ENCODE measurements around the gene PELI1.
"Not testable (repeated sequence)": the region's sequence is repeated elsewhere in the genome, so short reads cannot be mapped to it uniquely, and the experiment has no call there.

The PELI1 gene

DNA sequence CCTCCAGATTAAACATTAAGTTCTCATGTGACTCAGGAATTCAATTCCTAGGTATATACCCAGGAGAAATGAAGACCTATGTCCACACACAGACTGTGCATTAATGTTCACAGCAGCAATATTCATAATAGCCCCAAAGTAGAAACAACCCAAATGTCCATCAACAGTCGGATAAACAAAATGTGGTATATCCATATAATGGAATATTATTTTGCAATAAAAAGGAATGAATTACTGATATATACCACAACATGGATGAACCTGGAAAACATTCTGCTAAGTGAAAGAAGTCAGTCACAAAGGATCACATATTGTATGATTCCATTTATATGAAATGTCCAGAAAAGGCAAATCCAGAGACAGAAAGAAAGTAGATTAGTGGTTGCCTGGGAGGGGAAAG lies 20.5 kb downstream of the PELI1 start:
- no peak for DNase-seq (ENCODE audit: low read depth)

- no peak for DNase-seq (ENCODE audit: low read depth)
Measured at GRCh38 chr2:64122358-64122757, 21.9 kb downstream of the PELI1 start.

DNA sequence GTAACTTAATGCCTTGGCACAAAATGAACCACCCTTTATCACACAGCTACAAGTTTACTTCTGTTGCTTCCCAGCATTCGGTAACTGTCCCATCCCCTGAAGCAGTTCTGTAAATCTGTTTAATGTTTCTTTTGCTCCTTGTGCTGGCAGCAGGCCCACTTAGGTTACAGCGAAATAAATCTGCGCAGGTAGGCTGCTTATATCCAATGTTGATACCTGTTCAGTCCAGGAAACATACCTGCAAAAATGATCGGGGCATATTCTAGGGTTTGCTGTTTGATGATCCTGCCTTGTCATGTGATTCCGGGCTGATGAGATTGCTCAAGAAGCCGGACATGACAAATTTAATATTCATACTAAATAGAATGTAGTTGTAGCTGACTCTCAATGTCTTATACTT lies 23.3 kb downstream of the PELI1 start:
- DNase-seq (ENCODE audit: low read depth) = no peak

- DNase-seq (ENCODE audit: low read depth) = no peak
Measured at GRCh38 chr2:64120008-64120407, 24.2 kb downstream of the PELI1 start.

DNA sequence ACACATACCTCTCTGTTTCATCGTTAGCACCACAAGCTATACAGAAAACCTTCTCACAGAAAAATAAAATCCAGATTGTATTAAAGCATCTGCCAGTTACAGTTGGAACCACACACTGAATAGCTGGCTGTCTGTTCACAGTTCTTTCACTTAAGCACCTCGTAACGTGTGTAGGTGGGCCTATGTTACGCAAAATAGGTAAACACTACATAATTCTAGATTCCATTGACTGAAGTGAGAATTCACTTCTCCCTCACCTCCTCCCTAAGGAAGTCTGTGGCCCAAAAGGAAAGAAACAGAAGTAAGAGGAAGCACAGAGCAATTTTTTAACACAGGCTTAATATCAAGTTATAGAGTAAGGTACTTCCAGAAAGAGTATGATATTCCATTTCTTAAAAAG lies 24.9 kb downstream of the PELI1 start:
- no peak for DNase-seq (ENCODE audit: low read depth)

DNA sequence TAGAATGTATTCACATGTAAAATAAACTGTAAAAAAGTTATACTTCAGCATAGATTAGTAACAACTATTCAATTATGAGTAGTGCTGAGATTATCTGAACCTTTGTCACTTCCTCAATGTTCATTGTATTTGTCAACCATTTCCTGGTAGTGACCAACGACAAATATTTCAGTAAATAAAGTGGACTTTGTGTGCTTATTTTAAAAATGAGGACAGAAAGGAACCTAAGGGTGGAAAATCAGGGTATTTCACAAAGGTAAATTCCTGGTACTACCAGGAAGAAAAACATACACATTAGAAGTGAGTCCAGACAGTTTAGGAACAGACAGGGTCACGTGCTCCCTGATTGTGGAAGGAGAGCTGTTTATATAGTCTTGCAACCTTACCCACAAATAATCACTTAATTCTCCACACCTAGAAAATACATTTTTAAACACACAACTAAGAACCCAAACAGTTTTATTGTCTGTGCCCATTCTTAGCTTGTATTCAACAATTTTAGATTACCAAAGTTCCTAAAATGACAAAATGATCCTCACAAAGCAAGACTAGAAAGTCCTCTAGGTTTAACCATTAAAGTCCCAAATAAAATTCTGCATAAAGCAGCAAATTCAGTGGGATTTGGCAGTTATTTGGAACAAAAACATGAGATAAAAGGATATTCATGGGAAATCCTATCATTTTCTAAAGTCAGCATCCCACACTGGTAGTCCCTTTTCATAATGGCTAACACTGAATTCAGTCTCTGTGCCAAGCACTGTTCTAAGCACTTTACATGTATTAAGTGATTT lies 28.2 kb downstream of the PELI1 start:
- DNase-seq (ENCODE audit: low read depth) = no peak

- no peak for DNase-seq (ENCODE audit: low read depth)
Measured at GRCh38 chr2:64114912-64115277, 29.3 kb downstream of the PELI1 start.

DNA sequence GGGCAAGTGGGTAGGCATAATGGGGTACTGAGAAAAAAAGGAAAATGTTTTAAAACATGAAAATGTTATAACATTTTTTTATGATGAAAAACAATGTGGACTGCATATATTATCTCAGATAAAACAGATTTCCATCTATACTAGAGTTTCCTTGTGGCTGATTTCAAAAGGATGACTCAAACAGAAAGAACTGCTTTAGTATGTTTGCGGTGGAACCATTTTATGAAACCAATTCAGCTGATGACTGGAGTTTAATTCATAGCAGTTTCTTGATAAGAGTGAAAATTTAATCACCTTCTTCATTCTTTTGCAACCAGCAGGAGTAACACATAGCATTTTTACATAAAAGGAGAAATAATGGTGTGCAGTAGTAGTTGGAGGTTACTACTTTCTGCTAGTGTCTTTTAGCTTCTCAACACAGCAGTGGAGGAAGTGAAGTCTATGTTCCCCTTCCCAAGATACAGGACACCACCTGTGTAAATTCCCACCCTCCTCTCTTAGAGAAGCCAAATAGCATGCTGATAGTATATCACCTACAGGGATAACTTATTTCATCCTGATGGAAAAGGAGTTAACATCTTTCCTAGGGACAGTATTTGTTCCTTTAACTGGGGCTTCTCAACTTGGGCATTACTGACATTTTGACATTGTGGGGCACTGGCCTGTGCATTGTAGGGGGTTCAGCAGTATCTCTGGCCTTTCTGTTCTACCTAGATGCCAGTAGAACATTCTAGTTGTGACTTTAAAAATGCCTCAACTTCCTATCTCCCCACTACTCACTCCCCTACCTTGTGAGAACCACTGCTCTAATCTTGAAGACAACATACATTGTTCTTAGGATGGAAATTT lies 29.9 kb downstream of the PELI1 start:
- no peak for DNase-seq (ENCODE audit: low read depth)

DNA sequence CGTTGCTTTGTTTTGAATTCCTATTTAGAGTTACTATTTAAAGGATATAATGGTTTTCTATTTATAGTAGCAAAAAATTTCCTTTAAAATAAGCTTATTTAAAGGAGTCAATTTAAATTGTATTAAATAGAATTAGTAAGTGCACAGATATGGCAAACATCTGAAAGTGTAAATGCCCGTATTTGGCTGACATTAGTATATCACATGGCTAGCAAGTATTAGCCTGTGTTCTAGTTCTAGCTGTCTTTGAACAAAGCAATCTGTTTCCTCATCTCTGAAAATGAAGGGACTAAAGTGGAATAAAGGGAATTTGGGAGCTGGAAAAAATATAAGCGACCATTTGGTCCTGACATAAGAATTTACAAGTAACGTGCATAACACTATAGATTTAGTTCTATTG lies 32.2 kb downstream of the PELI1 start:
- no peak for DNase-seq (ENCODE audit: low read depth)

DNA sequence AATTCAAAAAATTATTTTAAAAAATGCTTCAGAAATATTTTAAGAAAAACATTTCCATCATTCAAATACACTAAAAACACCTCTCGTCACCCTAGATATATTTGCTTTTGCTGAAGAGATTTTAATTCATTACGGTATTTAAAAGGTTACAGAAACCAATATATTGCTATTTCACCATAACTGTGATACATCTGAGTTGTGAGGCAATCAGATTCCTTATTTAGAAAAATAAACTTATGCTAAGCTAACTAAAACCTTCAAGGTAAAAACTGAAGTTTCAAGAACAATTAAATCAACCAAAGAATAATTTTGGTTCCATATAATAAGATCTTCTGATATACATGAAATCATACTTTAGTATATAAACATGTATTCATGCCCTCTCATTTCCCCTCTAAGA lies 32.8 kb downstream of the PELI1 start:
- no peak for DNase-seq (ENCODE audit: low read depth)

GRCh38 chr2:64108666-64109241 lies 35.5 kb downstream of the PELI1 start:
- DNase-seq (ENCODE audit: low read depth) = no peak

DNA sequence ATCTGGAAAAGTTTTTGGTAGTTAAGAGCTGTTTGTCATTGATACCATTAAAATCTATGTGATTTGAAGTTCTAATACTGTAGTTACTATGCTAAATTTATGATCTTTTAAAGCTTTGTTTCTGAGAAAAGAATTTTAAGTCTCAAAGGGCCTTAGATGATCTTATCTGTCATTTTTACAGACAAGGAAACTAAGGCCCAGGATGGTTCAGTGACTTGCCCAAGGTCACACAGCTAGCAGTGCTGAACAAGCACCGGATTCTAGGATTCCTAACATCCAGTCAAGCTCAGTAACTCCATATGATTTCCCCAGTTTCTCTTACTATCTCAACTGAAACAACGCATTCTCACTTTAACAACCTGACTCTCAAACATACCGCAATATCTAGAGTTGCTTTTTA lies 37.7 kb downstream of the PELI1 start:
- no peak for DNase-seq (ENCODE audit: low read depth)

GRCh38 chr2:64105670-64106461 lies 38.4 kb downstream of the PELI1 start:
- no peak for DNase-seq (ENCODE audit: low read depth)

DNA sequence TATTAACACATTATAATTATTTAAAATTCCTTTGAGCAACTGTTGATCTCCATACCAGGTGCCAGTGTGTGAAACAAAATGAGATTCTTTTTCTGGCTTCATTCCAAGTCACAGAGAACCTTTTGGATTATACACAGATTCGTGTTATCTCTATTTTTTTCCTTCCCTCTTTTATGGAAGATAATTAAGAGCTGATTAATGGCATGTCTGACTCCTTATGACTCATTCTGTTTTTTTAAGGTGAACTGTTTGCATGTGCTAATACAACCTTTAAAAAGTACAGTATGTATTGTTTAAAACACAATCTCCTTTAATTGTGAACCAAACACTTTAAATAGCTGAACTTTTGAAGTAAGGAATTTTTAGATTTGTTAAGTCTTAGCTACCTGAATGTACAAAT lies 39.3 kb downstream of the PELI1 start:
- no peak for DNase-seq (ENCODE audit: low read depth)

DNA sequence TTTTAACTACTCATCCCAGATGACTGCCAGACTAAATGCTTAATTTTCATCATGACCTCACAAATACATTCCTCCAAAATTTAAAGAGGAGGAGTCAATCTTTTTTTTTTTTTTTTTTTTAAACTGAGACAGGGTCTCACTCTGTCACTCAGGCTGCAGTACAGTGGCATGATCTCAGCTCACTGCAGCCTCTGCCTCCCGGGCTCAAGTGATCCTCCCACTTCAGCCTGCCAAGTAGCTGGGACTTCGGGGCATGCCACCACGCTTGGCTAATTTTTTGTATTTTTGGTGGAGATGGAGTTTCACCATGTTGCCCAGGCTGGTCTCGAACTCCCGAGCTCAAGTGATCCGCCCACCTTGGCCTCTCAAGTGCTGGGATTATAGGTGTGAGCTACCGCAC lies 41.5 kb downstream of the PELI1 start:
- not testable (repeated sequence) for DNase-seq (ENCODE audit: low read depth)

DNA sequence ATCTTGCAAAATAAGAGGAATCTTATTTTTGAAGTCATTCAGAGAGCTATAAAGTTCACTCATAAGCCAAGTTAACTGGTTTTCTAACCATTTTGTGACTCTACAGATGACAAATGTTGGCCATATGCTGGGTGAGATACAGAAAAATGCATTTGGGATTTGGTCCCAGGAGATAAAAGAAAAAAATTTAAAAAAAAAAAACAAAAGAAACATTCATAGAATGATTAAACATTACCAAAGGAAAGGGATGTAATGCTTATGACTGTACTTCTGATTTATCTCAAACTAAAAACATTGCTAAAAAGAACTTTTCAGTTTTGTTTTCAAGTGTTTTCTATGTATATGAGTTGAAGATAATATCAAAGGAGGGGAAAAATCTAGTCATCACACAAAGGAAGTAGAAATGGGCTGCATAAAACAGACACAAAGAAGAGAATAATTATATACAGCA lies 43.1 kb downstream of the PELI1 start:
- DNase-seq (ENCODE audit: low read depth) = no peak

GRCh38 chr2:64100584-64100983 lies 43.6 kb downstream of the PELI1 start:
- not testable (repeated sequence) for DNase-seq (ENCODE audit: low read depth)

GRCh38 chr2:64094663-64095382 lies 49.4 kb downstream of the PELI1 start:
- no peak for DNase-seq (ENCODE audit: low read depth)

DNA sequence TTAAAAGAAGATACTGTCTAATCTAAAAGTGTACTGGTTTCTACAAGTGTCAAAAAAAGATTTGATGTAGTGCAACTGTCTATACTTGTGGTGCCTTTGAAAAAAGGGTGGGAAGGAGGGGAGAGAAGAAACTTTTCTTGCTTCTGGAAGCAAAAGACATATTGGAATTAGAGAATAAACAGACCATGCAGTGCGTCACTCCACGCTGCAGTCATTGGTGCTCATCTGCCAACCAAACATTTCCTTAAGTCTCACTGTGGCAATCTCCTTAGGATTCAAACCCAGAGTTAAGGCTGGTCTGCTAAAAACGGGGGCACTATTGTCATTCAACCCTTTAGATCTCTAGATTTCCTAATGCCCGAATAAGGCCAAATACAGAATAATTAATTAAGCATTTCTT lies 50.9 kb downstream of the PELI1 start:
- DNase-seq (ENCODE audit: low read depth) = no peak

- DNase-seq (ENCODE audit: low read depth) = no peak
Measured at GRCh38 chr2:64092502-64092901, 51.7 kb downstream of the PELI1 start.

DNA sequence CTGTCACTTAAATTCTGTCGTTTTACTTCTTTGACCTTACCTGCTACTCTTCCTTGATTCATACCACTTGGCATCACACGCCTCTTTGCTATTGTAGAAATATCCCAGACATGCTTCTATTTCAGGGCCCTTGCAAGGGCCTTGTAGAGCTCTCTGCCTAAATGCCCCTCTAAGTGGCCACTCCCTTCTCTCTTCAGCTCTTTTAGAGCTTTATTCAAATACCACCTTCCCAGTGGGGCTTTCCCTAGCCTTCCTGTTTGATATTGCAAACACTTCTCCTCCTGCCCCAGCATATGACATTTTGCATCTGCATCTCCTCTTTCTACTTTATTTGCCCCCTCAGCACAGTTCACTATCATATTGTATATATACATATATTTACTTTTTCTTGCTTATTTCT lies 54.0 kb downstream of the PELI1 start:
- DNase-seq (ENCODE audit: low read depth) = no peak

Measured in activated T-cell treated with anti-CD3 and anti-CD28 coated beads for 1 hour (primary cell).